B cell (primary cell): ENCODE data around the gene MAD2L1.

Experiments
- EZH2 ChIP-seq: IDR thresholded peaks from 2 replicates; pipeline ENCODE4 v1.6.1; 2012; ENCODE audit warnings: borderline replicate concordance, low read depth, mild to moderate bottlenecking, moderate library complexity, low read length; ENCODE audit not compliant: insufficient read depth, poor library complexity, severe bottlenecking
- TF ChIP-seq, protein P1 (sequence below): fragments of 200-600 bp; IDR thresholded peaks from one replicate; pipeline ENCODE4 v1.8.0; 2022; ENCODE audit warnings: antibody characterized with exemption, mild to moderate bottlenecking

DNA sequence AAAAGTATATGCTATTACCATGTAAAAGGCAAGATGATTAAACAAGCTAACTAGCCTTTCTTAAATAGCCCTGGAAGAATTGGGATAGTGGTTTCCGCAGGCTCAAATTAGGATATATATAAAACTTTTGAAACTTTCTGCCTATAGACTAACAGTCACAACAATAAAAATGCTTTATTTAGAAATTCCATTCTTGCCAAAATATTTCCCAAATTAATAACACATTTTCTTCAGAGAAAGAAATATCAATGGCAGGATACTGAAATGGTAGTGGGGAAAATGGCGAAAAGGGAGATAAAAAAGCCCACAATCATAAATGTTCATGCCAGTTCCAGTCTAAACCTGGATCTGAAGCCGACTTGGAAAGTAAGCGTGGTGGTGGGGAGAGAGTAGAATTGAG lies 56.0 kb downstream of the MAD2L1 start:
- TF ChIP-seq, protein P1, sequence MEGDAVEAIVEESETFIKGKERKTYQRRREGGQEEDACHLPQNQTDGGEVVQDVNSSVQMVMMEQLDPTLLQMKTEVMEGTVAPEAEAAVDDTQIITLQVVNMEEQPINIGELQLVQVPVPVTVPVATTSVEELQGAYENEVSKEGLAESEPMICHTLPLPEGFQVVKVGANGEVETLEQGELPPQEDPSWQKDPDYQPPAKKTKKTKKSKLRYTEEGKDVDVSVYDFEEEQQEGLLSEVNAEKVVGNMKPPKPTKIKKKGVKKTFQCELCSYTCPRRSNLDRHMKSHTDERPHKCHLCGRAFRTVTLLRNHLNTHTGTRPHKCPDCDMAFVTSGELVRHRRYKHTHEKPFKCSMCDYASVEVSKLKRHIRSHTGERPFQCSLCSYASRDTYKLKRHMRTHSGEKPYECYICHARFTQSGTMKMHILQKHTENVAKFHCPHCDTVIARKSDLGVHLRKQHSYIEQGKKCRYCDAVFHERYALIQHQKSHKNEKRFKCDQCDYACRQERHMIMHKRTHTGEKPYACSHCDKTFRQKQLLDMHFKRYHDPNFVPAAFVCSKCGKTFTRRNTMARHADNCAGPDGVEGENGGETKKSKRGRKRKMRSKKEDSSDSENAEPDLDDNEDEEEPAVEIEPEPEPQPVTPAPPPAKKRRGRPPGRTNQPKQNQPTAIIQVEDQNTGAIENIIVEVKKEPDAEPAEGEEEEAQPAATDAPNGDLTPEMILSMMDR = no peak
- no peak for TF ChIP-seq EZH2
